Activated CD4-positive, alpha-beta T cell treated with anti-CD3 and anti-CD28 coated beads, Interleukin-10, Interleukin-2, amounts not matched to agents 100 ng/mL and 50 ng/mL, durations not matched to agents 16 hours and 8 hours (primary cell): ENCODE results near the gene RIC1.
"Not testable (repeated sequence)": the region's sequence is repeated elsewhere in the genome, so short reads cannot be mapped to it uniquely, and the experiment has no call there.

Source experiments
- DNase-seq: peaks from one replicate; pipeline ENCODE4 v3.0.0-alpha.2; 2020

RIC1 gene

DNA sequence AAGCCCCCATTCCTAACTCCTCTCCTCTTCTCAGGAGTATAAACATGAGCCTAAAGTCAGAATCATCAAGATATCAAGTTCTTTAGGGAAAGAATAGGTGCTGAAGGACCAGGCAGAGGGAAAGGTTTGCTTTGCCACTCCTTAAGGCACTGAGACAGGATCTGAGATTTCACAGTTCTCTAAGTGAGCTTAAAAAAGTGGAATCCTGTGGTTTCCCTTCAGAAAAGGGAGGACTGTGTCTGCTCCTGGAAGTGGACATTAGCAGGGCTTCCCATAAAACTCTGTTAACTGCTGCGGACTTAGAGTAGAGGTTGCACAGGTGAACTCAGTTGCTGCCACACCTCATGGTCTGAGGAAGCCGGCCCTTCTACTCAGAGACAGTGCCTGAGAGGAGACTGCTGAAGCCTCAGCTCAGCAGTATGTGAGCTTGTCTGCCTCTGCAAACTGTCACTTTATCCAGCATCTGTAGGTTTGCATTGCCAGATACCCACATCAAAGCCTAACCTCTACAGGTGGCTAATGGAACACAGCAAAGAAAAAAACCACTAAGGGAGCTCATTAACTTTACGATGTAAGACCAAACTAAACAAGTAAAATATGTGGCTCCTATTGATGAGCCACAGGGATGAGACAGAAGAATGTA lies 42.9 kb downstream of the RIC1 start:
- DNase-seq = peak; percentile 6

DNA sequence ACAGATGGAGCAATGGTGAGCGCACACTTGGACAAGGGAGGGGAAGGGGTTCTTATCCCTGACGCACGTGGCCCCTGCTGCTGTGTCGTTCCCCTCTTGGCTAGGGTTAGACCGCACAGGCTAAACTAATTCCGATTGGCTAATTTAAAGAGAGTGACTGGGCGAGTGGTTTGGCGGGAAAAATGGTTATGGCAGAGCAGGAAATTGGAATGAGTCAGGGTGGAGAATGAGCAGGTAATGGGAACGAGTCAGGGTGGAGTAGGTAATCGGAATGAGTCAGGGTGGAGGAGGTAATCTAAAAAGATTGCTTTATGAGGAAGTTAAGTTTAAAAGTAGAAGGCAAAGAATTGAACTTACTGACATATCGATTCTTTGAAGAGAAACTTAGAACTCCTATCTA lies 46.1 kb downstream of the RIC1 start:
- peak; percentile 9 for DNase-seq

DNA sequence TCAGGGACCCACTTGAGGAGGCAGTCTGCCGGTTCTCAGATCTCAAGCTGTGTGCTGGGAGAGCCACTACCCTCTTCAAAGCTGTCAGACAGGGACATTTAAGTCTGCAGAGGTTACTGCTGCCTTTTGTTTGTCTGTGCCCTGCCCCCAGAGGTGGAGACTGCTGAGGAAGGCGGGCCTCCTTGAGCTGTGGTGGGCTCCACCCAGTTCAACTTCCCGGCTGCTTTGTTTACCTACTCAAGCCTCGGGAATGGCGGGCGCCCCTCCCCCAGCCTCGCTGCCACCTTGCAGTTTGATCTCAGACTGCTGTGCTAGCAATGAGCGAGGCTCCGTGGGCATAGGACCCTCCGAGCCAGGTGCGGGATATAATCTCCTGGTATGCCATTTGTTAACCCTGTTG lies 54.7 kb downstream of the RIC1 start:
- not testable (repeated sequence) for DNase-seq

DNA sequence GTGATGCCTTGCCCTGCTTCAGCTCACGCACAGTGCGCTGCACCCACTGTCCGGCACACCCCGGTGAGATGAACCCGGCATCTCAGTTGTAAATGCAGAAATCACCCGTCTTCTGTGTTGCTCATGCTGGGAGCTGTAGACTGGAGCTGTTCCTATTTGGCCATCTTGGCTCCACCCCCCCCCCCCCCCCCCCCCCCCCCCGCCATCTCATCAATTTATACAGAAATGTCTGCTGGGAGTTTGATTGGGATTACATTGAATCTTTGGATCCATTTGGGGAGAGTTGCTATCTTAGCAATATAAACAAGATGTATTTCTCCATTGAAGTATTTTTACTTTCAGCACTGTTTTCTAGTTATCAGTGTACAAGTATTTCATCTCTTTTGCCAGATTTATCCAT lies 55.2 kb downstream of the RIC1 start:
- DNase-seq = no peak

DNA sequence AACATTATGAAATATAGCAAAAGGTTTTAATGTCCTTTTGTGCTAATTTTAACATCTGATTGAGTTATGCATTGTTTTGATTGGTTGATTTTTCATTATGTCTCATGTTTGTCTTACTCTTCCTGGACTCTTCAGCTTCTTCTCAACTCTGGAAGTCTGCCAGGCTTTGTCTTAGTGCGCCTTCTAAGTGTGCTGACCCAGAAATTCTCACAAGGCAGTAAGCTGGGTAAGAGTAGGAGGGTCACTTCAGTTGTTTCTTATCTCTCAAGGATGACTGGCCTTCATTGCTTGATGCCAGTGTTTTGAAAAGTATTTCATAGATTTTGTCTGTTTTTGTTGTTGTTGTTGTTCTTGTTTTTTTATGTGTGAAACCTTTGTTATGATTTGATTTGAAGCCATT lies 59.2 kb downstream of the RIC1 start:
- no peak for DNase-seq

DNA sequence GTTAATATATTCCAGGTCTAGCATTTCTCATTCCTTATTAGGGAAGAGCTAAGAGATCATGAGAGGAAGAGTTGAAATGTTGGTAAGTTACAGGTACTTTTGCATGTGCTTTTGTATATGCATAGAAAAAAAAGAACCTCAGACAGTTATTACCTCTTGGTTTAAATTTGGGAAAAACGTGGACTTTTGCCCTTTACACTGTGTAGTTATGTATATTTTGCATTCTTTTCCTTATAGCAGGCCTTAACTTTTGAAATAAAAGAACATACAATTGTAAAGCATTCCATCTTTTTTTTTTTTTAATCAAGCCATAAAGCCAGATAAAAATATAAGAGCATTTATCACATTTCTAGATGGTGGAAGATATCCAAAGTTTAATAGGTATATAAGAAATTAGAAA lies 61.4 kb downstream of the RIC1 start:
- DNase-seq = no peak

DNA sequence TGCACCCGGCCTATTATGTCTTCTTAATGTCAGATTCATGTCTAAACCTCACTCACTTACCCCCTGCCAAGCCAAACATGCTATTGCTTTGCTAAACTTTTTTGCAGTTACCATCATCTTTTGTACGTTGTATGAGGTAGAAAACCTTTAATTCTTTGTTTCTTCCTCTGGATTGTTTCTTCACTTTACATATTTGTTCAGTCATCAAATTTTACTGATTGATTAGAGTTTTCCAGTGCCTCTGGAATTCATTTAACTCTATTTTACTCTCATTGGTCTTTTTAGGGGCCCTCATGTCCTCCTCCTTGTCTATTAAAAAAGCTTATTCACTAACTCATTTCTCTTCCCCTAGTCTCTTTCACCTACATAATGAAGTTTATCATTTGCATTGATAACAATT lies 67.0 kb downstream of the RIC1 start:
- DNase-seq = no peak

DNA sequence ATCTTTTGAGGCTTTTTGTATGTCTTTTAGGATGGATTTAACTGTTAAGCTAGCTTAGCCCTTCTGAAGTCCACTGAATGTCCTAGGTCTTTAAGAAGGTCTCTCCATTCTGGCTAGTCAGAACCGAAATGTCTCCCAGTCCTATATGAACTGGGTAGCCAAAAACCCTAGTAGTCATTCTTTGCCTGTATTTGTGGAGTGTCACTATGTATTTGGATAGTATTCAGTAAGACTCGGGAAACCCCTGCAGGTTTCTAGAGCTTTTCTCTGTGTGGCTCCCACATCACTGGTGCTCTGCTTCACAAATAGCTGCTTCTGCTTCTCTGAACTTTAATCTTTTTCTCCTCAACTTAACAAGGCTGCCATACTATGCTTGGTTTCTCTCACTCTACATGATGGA lies 68.0 kb downstream of the RIC1 start:
- no peak for DNase-seq

DNA sequence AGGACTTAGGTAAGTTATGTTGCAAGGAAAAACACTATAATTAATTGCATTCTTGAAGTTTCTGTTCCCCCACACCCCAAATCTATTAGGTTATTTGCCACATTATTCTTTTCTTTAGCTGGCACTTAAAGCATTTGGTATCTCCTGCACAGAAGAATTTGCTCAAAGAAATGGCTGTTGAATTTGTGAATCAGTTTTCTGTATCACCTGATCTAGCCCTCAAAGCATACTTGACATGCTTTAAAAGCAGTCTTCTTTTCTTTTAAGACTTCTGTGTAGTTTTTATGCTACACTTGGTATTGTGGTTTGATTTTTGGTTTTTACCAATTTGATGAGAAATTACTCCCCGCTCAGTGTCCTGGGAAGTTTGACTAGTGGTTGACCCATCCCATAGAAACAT lies 69.1 kb downstream of the RIC1 start:
- DNase-seq = no peak

DNA sequence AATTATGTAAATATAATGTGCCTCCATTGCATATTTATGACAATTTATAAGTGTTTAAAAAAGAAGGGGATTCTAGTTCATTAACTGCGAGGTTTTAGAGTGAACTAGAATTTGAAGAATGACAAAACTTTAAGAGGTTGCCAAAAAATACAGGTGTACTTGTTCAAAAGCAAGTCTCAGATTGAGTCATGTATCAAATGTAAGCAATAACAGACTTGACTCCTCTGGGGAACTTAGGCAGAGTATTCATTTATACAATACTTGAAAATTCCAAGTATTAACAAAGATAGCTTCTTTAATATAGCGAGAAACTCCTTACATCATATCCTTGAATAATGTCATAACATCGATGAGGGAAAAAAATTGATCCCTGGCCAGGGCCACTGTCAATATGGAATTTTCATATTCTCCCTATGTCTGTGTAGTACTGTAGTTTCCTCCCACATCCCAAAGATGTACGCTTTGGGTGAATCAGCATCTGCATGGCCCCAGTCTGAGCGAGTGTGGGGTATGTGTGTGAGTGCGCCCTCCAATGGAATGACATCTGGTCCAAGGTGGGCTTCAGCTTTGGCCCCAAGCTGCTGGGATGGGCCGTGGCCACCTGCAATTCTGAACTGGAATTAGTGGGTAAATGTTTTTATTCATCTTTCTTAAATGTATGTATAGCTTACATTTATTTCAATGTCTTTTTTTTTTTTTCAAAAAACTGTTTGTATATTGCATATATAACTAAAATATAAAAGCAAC lies 70.1 kb downstream of the RIC1 start:
- no peak for DNase-seq

DNA sequence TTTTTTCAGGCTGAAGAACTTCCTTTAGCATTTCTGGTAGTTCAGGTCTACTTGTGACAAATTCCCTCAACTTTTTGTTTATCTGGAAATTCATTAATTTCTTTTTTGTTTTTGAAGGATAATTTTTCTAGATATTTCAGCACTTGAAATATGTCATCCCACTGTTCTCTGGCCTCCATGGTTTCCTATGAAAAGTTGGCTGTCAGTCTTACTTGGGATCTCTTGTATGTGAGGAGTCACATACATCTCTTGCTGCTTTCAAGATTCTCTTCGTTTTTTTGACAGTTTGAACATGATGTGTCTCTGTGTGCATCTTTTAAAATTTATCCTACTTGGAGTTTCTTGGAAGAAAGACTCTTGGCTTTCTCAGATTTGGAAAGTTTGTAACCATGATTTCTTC lies 79.5 kb downstream of the RIC1 start:
- DNase-seq = no peak

DNA sequence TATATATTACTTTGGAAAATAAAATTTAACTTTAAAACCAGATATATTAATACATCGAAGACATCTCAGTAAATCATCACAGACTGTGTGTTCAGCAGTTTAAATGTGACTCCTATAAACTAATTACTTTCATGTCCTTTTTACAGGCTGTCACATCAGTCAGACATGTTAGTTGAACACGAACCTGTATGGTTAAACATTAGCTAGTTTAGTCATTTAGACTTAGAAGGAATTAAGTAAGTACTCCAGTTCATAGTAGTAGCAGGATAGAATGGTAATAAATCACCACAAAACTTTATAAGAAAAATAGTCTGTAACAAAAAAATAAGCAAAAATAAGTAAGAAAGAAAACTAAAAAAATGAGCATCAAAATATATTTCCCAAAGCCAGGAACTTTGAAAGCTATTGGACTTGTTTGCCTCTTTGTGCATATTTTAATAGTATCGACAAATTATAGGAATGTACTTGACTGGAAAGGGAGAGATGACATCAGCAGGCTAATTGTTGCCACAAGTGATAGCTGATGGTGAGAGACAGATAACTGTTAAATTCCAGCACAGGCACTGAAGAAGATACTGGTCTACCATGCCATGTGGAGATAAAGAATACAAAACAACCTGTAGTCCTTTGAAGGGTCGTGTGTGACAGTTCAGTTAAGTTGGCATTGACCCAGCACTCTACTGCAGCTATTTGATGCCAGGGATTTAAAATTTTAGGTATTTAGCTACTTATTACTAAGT lies 83.9 kb downstream of the RIC1 start:
- no peak for DNase-seq

DNA sequence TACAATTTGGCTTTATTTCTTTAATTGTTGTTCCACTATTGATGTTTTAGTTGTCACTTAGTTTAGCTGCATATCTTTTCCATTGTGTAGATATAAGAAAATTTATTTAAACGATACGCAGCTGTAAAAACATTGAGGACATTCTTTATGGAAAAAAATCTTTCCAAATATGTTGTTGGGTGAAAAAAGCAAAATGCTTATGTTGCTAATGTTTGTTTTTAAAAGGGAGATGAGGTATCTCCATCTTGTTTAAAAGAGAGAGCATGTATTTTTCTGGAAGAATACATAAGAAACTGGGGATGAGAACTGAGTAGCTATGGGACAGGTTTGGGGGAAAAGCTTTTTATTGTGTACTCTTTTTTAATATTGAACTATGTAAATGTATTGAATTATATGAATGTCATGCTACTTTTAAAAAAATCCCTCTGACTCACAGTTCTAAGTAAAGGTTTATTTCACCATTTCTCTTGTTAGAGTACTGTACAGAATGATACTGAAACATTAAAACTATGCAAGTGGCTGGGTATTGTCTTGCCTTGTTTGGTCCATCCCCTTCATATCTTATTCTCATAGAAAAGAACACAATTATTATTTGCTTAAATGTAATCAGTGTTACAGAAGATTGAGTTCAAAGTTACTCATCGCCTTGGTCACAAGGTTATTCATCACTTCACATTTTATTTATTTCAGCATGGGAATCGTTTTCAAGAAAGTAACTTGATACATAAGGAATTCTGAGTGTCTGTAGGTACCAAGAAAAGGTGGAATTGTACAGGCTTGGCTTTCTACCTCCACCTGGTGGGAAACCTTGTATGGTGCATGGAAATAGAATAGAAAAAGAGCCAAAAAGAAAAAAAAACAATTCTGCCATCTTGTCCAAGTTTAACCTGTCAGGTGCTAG lies 85.8 kb downstream of the RIC1 start:
- no peak for DNase-seq

DNA sequence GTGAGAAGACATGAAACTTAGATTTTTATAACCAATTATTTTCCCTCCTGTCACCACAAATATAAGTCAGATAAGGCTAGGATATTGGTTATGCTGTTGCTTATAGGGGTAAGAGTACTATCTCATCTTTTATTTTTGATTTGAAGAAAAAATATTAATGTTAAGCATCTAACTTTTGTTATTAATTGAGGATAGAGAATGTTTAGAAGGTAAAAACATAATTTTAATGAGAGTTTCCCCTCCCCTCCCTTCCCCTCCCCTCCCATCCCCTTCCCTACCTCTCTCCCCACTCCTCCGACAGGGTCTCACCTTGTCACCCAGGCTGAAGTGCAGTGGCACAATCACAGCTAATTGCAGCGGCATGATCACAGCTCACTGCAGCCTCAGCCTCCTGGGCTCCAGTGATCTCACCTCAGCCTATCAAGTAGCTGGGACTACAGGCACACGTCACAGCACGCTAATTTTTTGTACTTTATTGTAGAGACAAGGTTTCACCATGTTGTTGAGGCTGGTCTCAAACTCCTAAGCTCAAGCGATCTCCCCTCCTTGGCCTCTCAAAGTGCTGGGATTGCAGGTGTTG lies 86.7 kb downstream of the RIC1 start:
- no peak for DNase-seq

DNA sequence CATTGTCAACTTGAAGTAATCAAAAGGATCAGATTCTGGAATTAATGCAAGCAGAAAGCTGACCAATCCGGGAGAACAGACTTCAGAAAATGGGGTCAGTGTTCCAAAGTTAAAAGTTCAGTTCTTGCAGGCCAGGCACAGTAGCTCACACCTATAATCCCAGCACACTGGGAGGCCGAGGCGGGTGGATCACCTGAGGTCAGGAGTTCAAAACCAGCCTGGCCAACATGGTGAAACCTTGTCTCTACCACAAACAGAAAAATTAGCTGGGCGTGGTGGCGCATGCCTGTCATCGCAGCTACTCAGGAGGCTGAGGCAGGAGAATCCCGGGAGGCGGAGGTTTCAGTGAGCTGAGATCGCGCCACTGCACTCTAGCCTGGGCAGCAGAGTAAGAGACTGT lies 88.5 kb downstream of the RIC1 start:
- DNase-seq = not testable (repeated sequence)

DNA sequence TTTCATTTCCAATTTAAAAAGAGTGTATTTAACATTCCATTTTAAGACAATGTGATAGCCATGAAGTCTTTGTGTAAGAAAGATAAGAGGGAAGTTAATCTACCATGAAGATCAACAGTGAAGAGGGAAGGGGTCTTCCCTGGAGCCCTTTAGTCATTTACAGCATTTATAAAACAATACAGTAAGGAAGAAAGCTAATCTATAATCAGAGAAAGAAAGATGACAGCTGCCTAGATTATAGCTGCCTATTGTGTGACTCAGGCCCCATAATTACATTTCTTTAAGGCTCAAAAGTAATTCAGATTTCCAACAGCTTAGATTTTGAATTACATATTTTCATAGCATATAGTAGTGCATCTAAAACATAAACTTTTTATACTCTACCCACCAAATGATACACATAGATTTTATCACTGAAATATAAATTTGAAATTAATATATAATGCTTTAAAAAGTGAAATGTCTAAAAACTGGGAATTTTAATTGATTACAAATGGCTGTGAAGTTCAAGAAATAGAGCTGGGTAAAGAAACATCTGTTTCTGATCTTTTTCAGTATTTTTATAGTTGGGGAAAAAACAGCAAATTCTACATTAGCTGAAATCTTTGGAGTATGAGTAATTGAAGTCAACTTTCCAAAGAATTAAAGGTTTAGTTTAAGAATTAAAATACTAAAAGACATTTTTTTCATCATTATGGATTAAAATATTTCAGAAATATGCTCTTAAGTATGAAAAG lies 89.6 kb downstream of the RIC1 start:
- no peak for DNase-seq

DNA sequence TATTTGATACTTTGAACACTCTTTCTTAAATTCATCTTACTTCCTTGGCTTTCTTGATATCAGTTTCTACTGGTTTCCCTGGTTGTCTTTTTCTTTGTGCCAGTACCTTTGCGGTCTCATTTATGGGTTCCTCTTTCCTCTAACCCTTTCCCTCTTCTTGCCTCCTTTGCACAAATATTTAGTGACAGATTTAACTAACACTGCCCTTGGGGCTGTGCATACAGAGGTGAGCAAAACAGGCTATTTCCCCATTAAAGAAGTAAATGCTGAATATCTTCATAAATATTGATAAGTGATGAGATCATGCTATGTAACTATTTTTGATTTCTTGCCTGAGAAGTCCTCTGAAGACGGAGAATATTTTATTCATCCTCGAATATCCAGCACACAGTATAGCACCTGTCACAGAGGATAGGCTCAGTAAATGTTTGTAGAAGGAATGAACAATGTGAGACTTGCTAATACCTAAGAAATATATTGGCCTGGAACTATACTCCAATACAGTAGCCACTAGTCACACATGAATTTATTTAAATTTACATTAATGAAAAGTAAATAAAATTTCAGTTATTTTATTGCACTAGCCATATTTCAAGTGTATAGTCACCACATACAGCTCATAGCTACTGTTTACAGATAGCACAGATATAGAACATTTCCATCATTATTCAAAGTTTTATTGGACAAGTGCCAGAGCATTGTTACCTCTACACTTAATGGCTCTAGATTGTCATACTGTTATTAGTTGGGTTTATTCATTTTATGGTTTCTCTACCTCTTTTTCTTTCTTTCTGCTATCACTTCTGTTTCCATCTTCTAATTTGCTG lies 90.4 kb downstream of the RIC1 start:
- DNase-seq = no peak

DNA sequence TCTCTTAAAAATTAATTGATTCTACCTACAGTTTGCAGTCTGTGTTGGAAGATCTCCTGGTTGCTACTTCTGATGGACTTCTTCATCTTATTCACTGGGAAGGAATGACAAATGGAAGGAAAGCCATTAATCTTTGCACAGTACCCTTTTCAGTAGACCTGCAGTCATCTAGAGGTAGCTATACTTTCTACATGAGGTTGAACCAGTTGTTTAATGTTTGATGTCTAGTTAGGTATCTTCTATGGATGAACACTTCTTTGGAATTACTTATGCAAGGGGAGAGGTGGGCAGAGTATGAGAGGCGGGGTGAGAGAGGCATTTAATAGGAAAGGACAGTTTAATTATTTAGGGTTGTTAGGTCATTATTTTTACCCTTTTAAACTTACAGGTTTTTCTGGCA lies 91.2 kb downstream of the RIC1 start:
- no peak for DNase-seq

DNA sequence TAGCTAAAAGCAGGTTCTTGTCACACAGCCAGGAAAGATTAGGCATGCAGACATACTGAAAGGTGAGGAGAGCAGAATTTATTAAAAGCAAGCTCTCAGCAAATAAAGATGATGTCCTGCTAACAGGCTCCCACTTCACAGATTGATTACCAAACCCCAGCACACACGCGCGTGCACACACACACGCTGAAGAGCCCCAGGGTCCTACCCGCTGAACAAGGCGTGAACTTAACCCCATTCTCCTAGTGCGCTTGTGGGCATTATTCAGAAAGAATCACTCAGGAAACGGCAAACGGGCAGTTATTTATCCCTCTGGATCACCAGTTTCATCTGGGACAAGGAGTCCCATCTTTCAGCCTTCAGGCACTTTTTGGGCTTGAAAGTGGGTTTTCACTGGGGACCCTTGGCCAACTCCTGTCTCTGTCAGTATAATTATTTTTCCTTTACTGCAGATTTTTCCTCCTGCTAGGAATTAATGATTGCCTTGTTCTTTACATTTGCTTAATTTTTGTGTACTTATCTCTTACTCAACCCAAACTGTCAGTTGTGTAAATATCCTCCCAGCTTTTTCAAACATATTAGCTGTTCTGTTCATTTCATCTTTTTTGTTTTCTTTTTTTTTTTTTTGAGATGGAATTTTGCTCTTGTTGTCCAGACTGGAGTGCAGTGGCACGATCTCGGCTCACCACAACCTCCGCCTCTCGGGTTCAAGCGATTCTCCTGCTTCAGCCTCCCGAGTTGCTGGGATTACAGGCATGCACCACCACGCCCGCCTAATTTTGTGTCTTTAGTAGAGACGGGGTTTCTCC lies 92.6 kb downstream of the RIC1 start:
- DNase-seq = no peak

DNA sequence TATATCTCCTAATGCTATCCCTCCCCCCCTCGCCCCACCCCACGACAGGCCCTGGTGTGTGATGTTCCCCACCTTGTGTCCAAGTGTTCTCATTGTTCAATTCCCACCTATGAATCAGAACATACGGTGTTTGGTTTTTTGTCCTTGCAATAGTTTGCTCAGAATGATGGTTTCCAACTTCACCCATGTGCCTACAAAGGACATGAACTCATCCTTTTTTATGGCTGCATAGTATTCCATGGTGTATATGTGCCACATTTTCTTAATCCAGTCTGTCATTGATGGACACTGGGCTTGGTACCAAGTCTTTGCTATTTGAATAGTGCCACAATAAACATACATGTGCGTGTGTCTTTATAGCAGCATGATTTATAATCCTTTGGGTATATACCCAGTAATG lies 93.8 kb downstream of the RIC1 start:
- not testable (repeated sequence) for DNase-seq
